IMR-90 (cell line): Measurements from ENCODE around the gene LHX8. TPM values are rescaled to one million over a fixed set of nuclear protein-coding genes. Genes with fewer than 3 reads are reported as not detected.

ENCODE experiments used
- ATAC-seq: fragments of 200-7000 bp; cut with Tn5 transposase; 2 replicates; pipeline ENCODE4 v1.9.1; 2020; ENCODE audit warnings: low read depth, mild to moderate bottlenecking, moderate library complexity
- BruUV-seq: library from RNA; stranded (reverse); fragments of 400-500 nt; replicated peaks from 2 replicates; lab custom pipeline; 2021; lab: Mats Ljungman, UMichigan
- CTCF ChIA-PET: fragments of 300-600 bp; formaldehyde crosslinking; extraction: SDS; loops from one replicate; lab custom pipeline; 2021; ENCODE audit warnings: antibody characterized with exemption; lab: Yijun Ruan, JAX
- POLR2A ChIA-PET: fragments of 300-600 bp; sonication (Branson Sonifier 250); formaldehyde crosslinking; loops from one replicate; lab custom pipeline; 2022; ENCODE audit warnings: antibody characterized with exemption; ENCODE audit not compliant: unreplicated experiment; lab: Charles Lee
- DNase-seq: peaks from one replicate; pipeline ENCODE4 v3.0.0; 2013
- H2AFZ ChIP-seq: replicated peaks from 2 replicates; pipeline ENCODE3; 2013; ENCODE audit warnings: low read length, mild to moderate bottlenecking; ENCODE audit not compliant: poor library complexity
- H2AK5ac ChIP-seq: 2 replicates; pipeline ENCODE4 v1.6.1; 2013; ENCODE audit warnings: low read depth, low read length, inconsistent platforms
- H2AK9ac ChIP-seq: replicated peaks from 2 replicates; pipeline ENCODE3; 2013; ENCODE audit warnings: mild to moderate bottlenecking, low read depth, low read length, moderate library complexity; ENCODE audit not compliant: poor library complexity
- H2BK120ac ChIP-seq: 2 replicates; pipeline ENCODE4 v1.6.1; 2013; ENCODE audit warnings: low read depth, low read length, inconsistent platforms
- H2BK15ac ChIP-seq: 3 replicates; pipeline ENCODE4 v1.6.1; 2013; ENCODE audit warnings: low read depth, low read length, inconsistent platforms
- H2BK20ac ChIP-seq: 2 replicates; pipeline ENCODE4 v1.6.1; 2013; ENCODE audit warnings: low read depth, mild to moderate bottlenecking, inconsistent platforms, low read length, moderate library complexity
- H2BK5ac ChIP-seq: 2 replicates; pipeline ENCODE4 v1.6.1; 2013; ENCODE audit warnings: mild to moderate bottlenecking, low read depth, low read length, inconsistent platforms; ENCODE audit not compliant: poor library complexity, severe bottlenecking
- H3K14ac ChIP-seq: replicated peaks from 2 replicates; pipeline ENCODE4 v1.6.1; 2013; ENCODE audit warnings: low read depth, low read length, inconsistent platforms
- H3K18ac ChIP-seq: 2 replicates; pipeline ENCODE4 v1.6.1; 2013; ENCODE audit warnings: low read depth, low read length, control low read depth
- H3K23ac ChIP-seq: 2 replicates; pipeline ENCODE4 v1.6.1; 2013; ENCODE audit warnings: low read depth, low read length, inconsistent platforms
- H3K27ac ChIP-seq: 2 replicates; pipeline ENCODE4 v1.5.1; 2013; ENCODE audit warnings: mild to moderate bottlenecking, control low read depth, low read length; ENCODE audit not compliant: insufficient read depth
- H3K27me3 ChIP-seq: 2 replicates; pipeline ENCODE4 v1.6.1; 2013; ENCODE audit warnings: low read length; ENCODE audit not compliant: control insufficient read depth, insufficient read depth
- H3K36me3 ChIP-seq: 2 replicates; pipeline ENCODE4 v1.6.1; 2013; ENCODE audit warnings: low read length, mixed read lengths; ENCODE audit not compliant: control insufficient read depth, insufficient read depth
- H3K4ac ChIP-seq: 2 replicates; pipeline ENCODE4 v1.6.1; 2013; ENCODE audit warnings: low read depth, low read length, inconsistent platforms
- H3K4me1 ChIP-seq: 2 replicates; pipeline ENCODE4 v1.6.1; 2013; ENCODE audit warnings: low read length, mixed read lengths; ENCODE audit not compliant: control insufficient read depth, insufficient read depth
- H3K4me2 ChIP-seq: 2 replicates; pipeline ENCODE4 v1.6.1; 2013; ENCODE audit warnings: low read depth, mild to moderate bottlenecking, control low read depth, low read length, moderate library complexity
- H3K4me3 ChIP-seq: 2 replicates; pipeline ENCODE4 v1.5.1; 2013; ENCODE audit warnings: low read depth, mild to moderate bottlenecking, control low read depth, low read length, moderate library complexity; ENCODE audit not compliant: insufficient read depth
- H3K56ac ChIP-seq: 2 replicates; pipeline ENCODE4 v1.6.1; 2013; ENCODE audit warnings: low read length, inconsistent platforms; ENCODE audit not compliant: insufficient read depth; ENCODE audit errors: extremely low read depth
- H3K79me1 ChIP-seq, 2 experiments: 2 replicates each; pipeline ENCODE4 v1.6.1; 2013; ENCODE audit warnings: low read length in 2 of 2, inconsistent platforms in 1 of 2, low read depth in 1 of 2
- H3K9ac ChIP-seq: 2 replicates; pipeline ENCODE4 v1.6.1; 2013; ENCODE audit warnings: low read depth, low read length, control low read depth
- H3K9me1 ChIP-seq: 2 replicates; pipeline ENCODE4 v1.6.1; 2013; ENCODE audit warnings: low read length, inconsistent platforms; ENCODE audit not compliant: insufficient read depth
- H3K9me3 ChIP-seq: 2 replicates; pipeline ENCODE4 v1.6.1; 2013; ENCODE audit warnings: low read length; ENCODE audit not compliant: control insufficient read depth, insufficient read depth
- H4K20me1 ChIP-seq: 2 replicates; pipeline ENCODE4 v1.6.1; 2013; ENCODE audit warnings: low read length, inconsistent platforms; ENCODE audit not compliant: insufficient read depth
- H4K5ac ChIP-seq: 2 replicates; pipeline ENCODE4 v1.6.1; 2013; ENCODE audit warnings: mild to moderate bottlenecking, low read depth, low read length, control low read depth
- H4K8ac ChIP-seq, 2 experiments: 2 replicates each; pipeline ENCODE4 v1.6.1; 2013; ENCODE audit warnings: low read depth in 2 of 2, low read length in 2 of 2, control low read depth in 1 of 2, inconsistent platforms in 1 of 2
- H4K91ac ChIP-seq: 2 replicates; pipeline ENCODE4 v1.6.1; 2013; ENCODE audit warnings: low read depth, low read length, inconsistent platforms; ENCODE audit not compliant: insufficient read depth
- BHLHE40 ChIP-seq: fragments of 150-350 bp; IDR thresholded peaks from 2 replicates; pipeline ENCODE4 v1.6.1; 2016; ENCODE audit warnings: mild to moderate bottlenecking, low read depth, low read length
- CEBPB ChIP-seq: IDR thresholded peaks from 2 replicates; pipeline ENCODE4 v1.6.1; 2012; ENCODE audit warnings: low read depth, low read length, improper control_type of control experiment
- CTCF ChIP-seq: conservative IDR thresholded peaks from 2 replicates; pipeline ENCODE4 v1.5.1; 2012; ENCODE audit warnings: mild to moderate bottlenecking, low read depth, low read length, improper control_type of control experiment
- FOS ChIP-seq: fragments of 150-350 bp; IDR thresholded peaks from 2 replicates; pipeline ENCODE4 v1.6.1; 2016; ENCODE audit warnings: low read depth, low read length
- MAFK ChIP-seq: IDR thresholded peaks from 2 replicates; pipeline ENCODE4 v1.6.1; 2012; ENCODE audit warnings: low read depth, low read length, improper control_type of control experiment
- MAZ ChIP-seq: IDR thresholded peaks from 2 replicates; pipeline ENCODE4 v1.6.1; 2012; ENCODE audit warnings: low read depth, mild to moderate bottlenecking, low read length, improper control_type of control experiment, moderate library complexity, borderline replicate concordance
- MXI1 ChIP-seq: IDR thresholded peaks from 2 replicates; pipeline ENCODE4 v1.6.1; 2012; ENCODE audit warnings: low read depth, mild to moderate bottlenecking, low read length, moderate library complexity, borderline replicate concordance
- POLR2A ChIP-seq: IDR thresholded peaks from 2 replicates; pipeline ENCODE4 v1.6.1; 2012; ENCODE audit warnings: mild to moderate bottlenecking, low read depth, low read length
- RCOR1 ChIP-seq: IDR thresholded peaks from 2 replicates; pipeline ENCODE4 v1.6.1; 2012; ENCODE audit warnings: mild to moderate bottlenecking, low read length, improper control_type of control experiment; ENCODE audit not compliant: insufficient replicate concordance
- RFX5 ChIP-seq: IDR thresholded peaks from 2 replicates; pipeline ENCODE4 v1.8.0; 2012; ENCODE audit warnings: low read depth, mild to moderate bottlenecking, low read length, moderate library complexity
- WGBS, 2 experiments: methylation state at CpG; one replicate each; pipeline versions ENCODE4 v1.1.5 to v1.1.7; 2013; ENCODE audit warnings: missing lambda C conversion rate in 2 of 2; ENCODE audit not compliant: insufficient read length in 1 of 2; ENCODE audit errors: extremely low coverage in 2 of 2; 5-methylcytosine and 5-hydroxymethylcytosine counted together
- dilution Hi-C: fragments of 300-500 bp; cut with HindIII; formaldehyde crosslinking; loops from one replicate; pipeline ENCODE4 v1.14.3; 2018; ENCODE audit warnings: low sequenced_read_pairs; ENCODE audit not compliant: unreplicated experiment
- in situ Hi-C: fragments of 300-500 bp; cut with MboI; formaldehyde crosslinking; loops from 3 replicates; pipeline ENCODE4 v1.14.3; 2019; ENCODE audit warnings: low sequenced_read_pairs, inconsistent platforms, mixed read lengths
- intact Hi-C: fragments of 100-400 bp; cut with micrococcal nuclease; formaldehyde crosslinking; loops from 2 replicates; pipeline ENCODE4 v1.10.0; 2022
- polyA plus RNA-seq, 3 experiments: library from polyadenylated mRNA; depleted of rRNA; stranded (reverse); fragments of >200 nt; gene quantifications; 2 replicates each; pipeline ENCODE4 v1.2.3, GENCODE V29; 2012; ENCODE audit warnings: low replicate concordance in 1 of 3
- total RNA-seq: library from RNA; depleted of rRNA; stranded (reverse); fragments of >200 nt; gene quantifications from 2 replicates; pipeline ENCODE4 v1.2.3, GENCODE V29; 2012

Gene LHX8
- total and polyA plus RNA-seq, 2 of the 4 experiments (the other 2 are of a cell fraction) = not detected

- H3K23ac ChIP-seq = no peak overlapping the region
- ChIA-PET POLR2A (no interaction called here), CTCF (interaction anchor here (0.6 kb wide), 1 partner anchor 30 kb away, joined by 3 read pairs; no protein-coding TSS in a partner anchor)
- no peak overlapping the region for H2BK5ac ChIP-seq
- 0% methylated on average over 4 of the region's 23 CpGs; no CpG with 5 or more reads in 1 of the 2 experiments for WGBS, 2 experiments
- no peak overlapping the region for H3K18ac ChIP-seq
- no peak overlapping the region for H2BK15ac ChIP-seq
- no TSS peak for BruUV-seq
- H2BK20ac ChIP-seq = no peak overlapping the region
- peak overlapping the region; percentile 36 for H3K4me3 ChIP-seq
- peak; percentile 0 for DNase-seq
- no peak overlapping the region for H3K27ac ChIP-seq
- no peaks in the 10 kb centered on the region for H3K4me1 ChIP-seq
- H2BK120ac ChIP-seq = no peak overlapping the region
- no peak overlapping the region for H3K4ac ChIP-seq
- no peak overlapping the region for H2AK5ac ChIP-seq
- H3K4me2 ChIP-seq = peak overlapping the region; percentile 77
- TF ChIP-seq MAZ (no peak), RCOR1 (no peak), RFX5 (no peak), MXI1 (no peak), BHLHE40 (no peak), CTCF (no peak), FOS (no peak), CEBPB (no peak), MAFK (no peak), POLR2A (no peak)
- dilution Hi-C loops = no loop called here
- no peak overlapping the region for H4K91ac ChIP-seq
- H2AK9ac ChIP-seq = peak overlapping the region; percentile 51
- no peak for ATAC-seq
- H3K9me1 ChIP-seq = no peaks in the 10 kb centered on the region
- no peak overlapping the region for H4K5ac ChIP-seq
- H3K14ac ChIP-seq = no peak overlapping the region
- in situ Hi-C loops = no loop called here
- H3K27me3 ChIP-seq = peaks cover 67% of the 10 kb centered on the region
- H4K8ac ChIP-seq = no peak overlapping the region
- peaks cover 3% of the 10 kb centered on the region for H3K9me3 ChIP-seq
- H3K9ac ChIP-seq = no peak overlapping the region
- H3K56ac ChIP-seq = no peak overlapping the region
- H3K79me1 ChIP-seq = no peaks in the 10 kb centered on the region
- no peaks in the 10 kb centered on the region for H4K20me1 ChIP-seq
- intact Hi-C loops = loop anchor here (5.0 kb wide), 1 partner anchor 363 kb away; no protein-coding TSS in a partner anchor
- H3K36me3 ChIP-seq = no peaks in the 10 kb centered on the region
- H2AFZ ChIP-seq = peak overlapping the region; percentile 13
Measured at GRCh38 chr1:75135573-75136194, 1.5 kb downstream of the LHX8 start.
